IPS-11a (cell line): ENCODE measurements around the gene PEX5L.
"Not testable (repeated sequence)": the region's sequence is repeated elsewhere in the genome, so short reads cannot be mapped to it uniquely, and the experiment has no call there.

ENCODE experiments used
- H3K4me3 ChIP-seq: one replicate; pipeline ENCODE4 v1.5.1; 2013; ENCODE audit warnings: low read depth, low read length, control low read depth

The PEX5L gene

DNA sequence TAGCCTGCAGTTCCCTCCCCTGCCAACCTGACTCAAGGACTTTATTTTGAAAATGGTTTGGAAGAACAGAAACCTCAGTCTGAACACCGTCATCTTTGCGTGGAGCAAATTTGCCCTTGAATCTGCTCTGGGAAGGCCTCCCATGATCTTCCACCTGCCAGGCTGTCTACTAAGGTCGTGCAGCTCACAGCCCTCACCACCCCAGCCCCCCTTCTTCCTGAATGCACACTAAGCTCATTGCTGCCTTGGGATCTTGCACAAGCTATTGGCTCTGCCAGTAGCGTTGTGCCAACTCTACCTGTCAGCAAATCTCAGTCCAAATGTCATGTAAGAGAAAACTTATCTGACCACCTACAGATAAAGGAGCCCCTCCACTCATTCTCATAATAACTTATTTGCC lies 242.4 kb downstream of the PEX5L start:
- no peak overlapping the region for H3K4me3 ChIP-seq

DNA sequence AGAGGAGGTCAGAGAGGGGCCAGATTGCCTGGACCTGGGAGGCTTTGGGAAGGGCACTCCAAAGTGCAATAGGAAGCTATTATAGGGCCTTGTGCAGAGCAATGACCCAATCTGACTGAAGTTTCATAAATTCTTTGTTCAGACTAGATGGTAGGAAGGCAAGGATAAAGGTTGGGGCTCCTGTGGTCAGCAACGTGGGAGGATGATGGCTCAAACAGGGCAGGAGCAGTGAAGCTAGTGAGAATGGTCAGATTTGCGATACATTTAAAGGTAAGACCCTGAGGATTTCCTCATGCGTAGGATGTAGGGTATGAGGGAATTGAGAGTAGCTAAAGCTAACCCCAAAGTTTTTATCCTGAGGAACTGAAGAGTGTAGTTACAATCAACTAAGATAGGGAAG lies 244.9 kb downstream of the PEX5L start:
- no peak overlapping the region for H3K4me3 ChIP-seq

DNA sequence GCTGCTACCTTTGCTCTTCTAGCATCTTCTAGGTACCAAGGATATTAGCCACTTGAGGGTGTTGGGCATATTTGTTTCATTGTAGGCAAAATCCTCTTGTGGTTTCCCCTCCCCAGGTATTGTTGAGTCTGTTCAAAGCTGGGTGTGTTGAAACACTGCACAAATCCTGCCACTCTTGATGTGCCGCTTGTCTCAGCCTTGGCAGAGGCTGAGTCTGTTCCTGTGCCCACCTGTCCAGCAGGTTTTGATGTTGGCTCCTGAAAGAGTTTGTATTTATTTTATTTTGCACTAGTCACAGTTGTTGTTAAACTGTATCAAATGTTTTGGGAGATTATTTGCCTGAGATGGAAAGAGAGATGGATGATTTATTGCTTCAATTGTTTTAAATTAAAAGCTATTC lies 247.7 kb downstream of the PEX5L start:
- no peak overlapping the region for H3K4me3 ChIP-seq

DNA sequence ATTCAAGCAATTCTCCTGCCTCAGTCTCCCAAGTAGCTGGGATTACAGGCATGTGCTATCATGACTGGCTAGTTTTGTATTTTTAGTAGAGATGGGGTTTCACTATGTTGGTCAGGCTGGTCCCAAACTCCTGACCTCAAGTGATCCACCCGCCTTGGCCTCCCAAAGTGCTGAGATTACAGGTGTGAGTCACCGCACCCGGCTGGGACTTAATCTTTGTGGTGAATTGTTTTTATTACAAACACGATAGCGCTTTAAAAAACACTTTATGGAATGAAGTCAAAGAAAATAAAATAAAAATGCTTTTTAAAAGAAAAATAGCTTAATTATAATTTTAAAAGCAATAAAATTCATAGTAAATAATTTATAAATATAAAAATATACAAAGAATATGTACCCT lies 253.9 kb downstream of the PEX5L start:
- H3K4me3 ChIP-seq = not testable (repeated sequence)

DNA sequence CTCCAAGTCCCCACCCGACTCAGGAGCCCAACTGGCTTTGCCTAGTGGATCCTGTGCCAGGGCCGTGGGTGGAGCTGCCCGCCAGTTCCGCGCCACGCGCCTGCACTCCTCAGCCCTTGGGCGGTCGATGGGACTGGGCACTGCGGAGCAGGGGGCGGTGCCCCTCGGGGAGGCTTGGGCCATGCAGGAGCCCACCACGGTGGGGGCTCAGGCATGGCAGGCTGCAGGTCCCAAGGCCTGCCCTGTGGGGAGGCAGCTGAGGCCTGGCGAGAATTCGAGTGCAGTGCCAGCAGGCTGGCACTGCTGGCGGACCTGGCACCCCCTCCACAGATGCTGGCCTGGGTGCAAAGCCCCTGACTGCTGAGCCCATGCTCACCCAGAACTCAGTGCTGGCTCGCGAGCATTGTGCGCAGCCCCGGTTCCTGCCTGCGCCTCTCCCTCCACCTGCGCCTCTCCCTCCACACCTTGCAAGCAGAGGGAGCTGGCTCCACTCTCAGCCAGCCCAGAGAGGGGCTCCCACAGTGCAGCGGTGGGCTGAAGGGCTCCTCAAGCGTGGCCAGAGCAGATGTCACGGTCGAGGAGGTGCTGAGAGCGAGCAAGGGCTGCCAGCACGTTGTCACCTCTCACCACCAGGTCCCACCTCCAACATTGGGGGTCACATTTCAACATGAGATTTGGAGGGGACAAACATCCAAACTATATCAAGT lies 261.2 kb downstream of the PEX5L start:
- no peak overlapping the region for H3K4me3 ChIP-seq

DNA sequence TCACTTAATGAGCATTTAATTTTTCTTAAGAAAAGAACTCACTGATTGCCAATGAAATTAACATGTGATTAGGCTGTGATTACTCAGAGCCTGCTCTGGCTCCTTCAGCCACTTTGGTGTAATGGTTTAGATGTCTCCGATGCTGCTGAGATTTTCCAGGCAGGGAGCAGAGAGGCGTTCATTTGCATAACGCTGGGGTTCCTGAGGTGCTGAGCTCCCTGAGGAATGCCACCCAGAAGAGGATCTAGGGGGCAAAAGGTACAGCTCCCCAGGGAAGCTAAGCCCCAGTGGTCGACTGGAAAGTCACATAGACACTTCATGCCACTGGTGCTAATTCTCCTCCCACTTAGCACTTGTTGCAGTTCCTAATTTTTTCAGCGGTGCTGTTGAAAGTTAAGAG lies 264.4 kb downstream of the PEX5L start:
- no peak overlapping the region for H3K4me3 ChIP-seq

DNA sequence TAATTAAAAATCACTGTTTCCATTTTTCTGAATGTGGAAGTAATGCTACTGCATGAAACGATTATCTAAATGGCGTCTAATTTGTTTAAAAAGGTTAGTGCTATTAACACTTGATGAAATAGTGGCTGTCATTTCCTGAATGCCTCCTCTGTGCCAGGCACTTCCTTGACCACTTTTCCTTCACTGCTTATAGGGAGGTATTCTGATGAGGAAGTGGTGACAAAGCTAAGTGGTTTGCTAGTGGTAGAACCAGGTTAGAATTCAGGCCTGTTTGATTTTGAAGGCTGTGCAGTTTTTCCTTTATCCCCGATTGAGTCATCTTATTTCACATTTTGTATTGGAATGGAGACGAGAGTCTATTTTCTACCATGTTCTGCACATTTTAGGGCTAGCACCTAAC lies 264.9 kb downstream of the PEX5L start:
- H3K4me3 ChIP-seq = no peak overlapping the region

DNA sequence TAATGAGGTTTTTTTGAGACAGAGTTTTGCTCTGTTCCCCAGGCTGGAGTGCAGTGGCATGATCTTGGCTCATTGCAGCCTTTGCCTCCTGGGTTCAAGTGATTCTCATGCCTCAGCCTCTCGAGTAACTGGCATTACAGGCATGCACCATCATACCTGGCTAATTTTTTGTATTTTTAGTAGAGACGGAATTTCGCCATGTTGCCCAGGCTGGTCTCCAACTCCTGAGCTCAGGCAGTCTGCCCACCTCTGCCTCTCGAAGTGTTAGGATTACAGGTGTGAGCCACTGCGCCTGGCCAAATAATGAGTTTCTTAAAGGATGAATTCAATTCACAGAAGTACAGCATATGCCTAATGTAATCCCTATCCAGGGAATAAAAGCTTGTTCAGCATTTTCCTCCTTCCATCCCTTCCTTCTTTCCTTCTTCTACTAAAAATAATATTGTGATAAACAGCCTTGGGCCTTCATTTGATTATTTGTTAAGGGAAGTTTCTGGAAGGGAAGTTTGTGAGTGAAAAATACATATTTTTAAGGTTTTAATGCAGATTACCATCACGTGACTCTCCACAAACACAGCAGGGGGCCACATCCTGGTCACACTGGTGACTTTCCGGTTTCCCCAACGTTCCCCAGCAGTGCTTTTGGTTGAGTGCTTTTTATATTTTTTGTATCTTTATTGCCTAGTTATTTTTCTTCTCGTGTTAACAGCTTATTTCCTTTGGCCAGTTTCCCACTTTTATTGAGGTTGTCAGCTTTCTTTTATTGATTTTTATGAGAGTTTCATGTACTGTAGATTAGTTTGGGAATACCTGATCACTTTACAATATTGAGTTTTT lies 267.1 kb downstream of the PEX5L start:
- no peak overlapping the region for H3K4me3 ChIP-seq

DNA sequence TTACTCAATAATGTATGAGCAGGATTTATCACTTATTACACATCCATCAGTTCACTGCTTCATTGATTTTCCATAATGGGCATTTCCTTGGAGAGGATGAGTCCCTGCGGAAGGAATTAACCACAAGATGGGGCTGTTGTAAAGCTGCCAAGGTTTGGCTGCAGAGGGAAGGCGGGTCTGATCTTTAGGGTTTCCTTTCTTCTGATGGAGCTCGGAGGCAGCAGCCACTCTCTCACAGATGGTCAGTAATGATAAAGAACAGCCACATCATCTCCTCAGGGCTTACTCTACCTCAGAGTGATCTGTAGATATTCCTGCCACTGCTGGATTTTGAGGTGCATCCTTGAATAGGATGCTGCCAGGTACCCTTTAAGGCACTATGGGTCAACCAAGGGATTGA lies 268.7 kb downstream of the PEX5L start:
- H3K4me3 ChIP-seq = no peak overlapping the region

DNA sequence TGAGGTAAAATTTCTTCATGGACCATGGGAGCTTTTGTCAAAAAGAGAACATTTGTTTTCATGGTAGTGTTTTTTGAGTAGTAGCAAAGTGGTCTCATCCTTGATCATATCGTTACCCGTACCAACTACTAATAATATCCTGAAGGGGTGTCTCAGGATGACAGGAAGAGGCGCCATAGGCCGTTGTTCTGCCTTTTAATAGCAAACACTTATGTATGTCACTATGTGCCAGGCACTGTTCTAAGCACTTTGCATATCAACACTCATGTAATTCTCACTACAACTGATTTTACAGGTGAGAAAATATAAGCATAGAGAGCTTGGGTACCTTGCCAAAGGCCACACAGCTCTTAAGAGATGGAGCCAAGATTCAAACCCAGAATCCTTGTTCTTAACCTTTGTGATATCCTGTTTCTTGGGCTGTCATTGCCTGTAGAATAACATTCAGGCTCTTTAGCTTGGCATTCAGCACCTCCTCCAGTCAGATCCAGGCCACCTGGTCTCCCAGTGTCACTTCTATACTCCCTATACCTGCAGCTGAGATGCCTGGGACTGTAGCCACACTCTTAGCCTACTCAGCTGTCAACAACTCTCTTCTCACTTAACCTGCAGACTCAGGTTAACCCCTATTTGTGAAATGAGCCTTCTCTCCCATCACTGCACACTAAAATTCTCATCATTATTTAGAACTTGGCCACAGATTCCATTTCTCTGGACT lies 270.2 kb downstream of the PEX5L start:
- H3K4me3 ChIP-seq = no peak overlapping the region

DNA sequence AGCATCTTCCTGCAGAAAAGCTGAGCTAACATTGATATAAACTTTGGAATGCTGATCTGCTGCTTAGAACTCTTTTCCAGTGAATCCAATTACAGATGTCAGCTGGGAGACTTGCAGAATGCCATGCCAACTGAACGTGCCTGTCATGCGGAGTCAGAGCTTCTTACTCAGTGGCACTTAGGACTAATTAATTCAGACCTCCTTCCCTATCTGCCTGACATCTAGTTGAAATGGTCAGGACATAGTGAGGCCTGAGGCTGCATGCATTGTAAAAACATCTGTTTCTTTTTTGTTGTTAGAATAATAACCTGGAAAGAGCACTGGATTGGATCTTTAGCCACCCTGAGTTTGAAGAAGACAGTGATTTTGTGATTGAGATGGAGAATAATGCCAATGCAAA lies 271.3 kb downstream of the PEX5L start:
- no peak overlapping the region for H3K4me3 ChIP-seq

DNA sequence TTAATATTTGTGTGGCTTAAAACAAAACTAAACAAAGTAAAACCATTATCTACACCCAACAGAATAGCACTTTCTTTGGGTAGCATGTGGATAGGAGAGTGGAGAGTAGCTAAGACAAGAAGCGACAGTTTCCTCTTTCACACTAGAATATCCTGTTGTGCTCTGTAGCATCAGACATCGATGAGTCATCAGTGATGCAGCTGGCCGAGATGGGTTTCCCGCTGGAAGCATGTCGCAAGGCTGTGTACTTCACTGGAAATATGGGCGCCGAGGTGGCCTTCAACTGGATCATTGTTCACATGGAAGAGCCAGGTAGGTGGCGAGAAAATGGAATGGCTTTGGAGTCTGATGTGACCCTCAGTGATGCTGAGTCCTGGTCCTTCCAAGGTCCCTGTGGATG lies 275.8 kb downstream of the PEX5L start:
- no peak overlapping the region for H3K4me3 ChIP-seq

DNA sequence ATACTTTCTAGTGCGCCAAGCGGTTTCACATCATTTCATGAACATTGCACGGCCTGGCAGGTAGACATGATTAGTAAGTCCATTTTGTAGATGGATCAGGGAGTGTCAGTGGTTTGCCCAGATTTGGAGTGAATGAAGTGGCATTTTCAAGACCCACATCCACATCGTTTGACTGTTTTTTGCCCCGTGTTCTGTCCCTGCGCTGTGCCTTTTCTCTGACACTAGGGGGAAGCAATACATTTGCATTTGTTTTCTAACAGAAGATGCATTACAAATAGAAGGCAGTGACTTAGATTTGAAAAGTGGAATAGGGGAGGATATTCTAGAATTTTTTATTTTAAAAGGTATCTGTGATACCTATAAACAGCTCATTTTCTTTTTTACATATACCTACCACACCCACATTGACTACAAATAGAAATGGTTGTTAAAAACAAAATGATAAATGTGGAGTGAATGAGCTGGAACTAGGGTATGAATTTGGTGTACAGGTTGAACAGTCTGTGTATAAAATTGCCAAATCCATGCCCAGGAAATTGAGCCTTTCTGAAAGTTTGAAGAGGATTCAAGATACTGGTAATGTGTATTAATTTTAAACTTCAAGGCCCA lies 285.9 kb downstream of the PEX5L start:
- H3K4me3 ChIP-seq = no peak overlapping the region

DNA sequence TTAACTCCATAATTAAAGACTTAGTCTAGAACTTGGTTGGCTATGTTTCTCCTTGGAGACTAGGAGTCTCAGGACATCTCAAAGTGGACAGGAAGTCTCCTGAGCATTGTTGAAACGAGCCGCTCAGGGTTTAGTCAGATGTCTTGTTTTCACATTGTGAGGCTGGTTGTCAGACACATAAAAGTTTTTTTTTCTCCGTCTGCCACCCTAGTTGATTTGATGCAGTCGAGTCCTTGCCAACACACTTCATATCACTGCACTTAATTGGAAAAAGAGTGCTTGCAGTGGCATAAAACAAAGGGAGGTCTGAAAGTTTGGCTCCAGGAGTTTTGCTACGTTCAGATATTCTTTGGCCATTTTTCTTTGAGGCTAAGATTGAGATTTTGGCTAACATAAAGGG lies 291.0 kb downstream of the PEX5L start:
- no peak overlapping the region for H3K4me3 ChIP-seq

DNA sequence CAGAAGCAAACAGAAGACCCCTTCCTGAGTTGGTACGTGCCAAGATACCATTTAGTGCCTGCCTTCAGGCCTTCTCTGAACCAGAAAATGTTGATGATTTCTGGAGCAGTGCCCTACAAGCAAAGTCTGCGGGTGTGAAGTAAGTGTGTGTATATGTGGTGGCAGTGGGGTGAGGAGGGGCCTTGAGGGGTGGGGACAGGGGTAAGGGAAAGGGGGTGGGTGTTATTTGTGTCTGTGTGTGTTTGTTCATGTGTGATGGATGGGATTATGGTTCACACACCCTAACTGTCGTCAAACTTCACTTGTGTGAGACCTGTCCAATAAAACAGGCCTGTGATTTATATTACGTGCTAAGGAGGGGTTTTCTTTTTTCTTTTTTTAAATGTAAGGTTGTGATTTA lies 291.7 kb downstream of the PEX5L start:
- H3K4me3 ChIP-seq = no peak overlapping the region
